Motor neuron (in vitro differentiated cells): ENCODE results near the gene HES5. TPM values are rescaled to one million over a fixed set of nuclear protein-coding genes. Genes with fewer than 3 reads are reported as not detected.

ENCODE experiments used
- ATAC-seq, 8 experiments: fragments of 200-7000 bp; cut with Tn5 transposase; replicated peaks in 6 of 8; 2 replicates each; pipeline ENCODE4 v1.8.0; 2021; ENCODE audit warnings: mild to moderate bottlenecking in 8 of 8, moderate library complexity in 8 of 8
- H3K27ac ChIP-seq, 2 donors: fragments of 250-450 bp; sonication (Bioruptor Pico); 2 replicates each; pipeline ENCODE4 v1.9.0; 2021; ENCODE audit warnings: antibody characterized with exemption in 2 of 2, mild to moderate bottlenecking in 2 of 2, moderate library complexity in 1 of 2
- H3K4me1 ChIP-seq, 2 donors: fragments of 250-450 bp; sonication (Bioruptor Pico); replicated peaks in 1 of 2; 2 replicates each; pipeline ENCODE4 v1.6.1; 2021; ENCODE audit warnings: antibody characterized with exemption in 2 of 2, mild to moderate bottlenecking in 2 of 2, moderate library complexity in 1 of 2
- H3K4me3 ChIP-seq, 5 donors: fragments of 250-450 bp; sonication (Bioruptor Pico); 2 replicates each; pipeline ENCODE4 v1.9.0; 2021; ENCODE audit warnings: antibody characterized with exemption in 5 of 5, mild to moderate bottlenecking in 5 of 5, moderate library complexity in 4 of 5
- WGBS, 10 experiments: fragments of 450-650 bp; shearing (Covaris generic); methylation state at CpG; one replicate each; pipeline ENCODE4 v1.0.0; 2022; 5-methylcytosine and 5-hydroxymethylcytosine counted together
- in situ Hi-C, 9 experiments: fragments of 400-800 bp; cut with MboI; loops; one replicate each; pipeline ENCODE4 v1.15.0; 2021; ENCODE audit warnings: low sequenced_read_pairs in 9 of 9, low pct_unique_long_range_greater_than_20kb in 2 of 9; ENCODE audit not compliant: unreplicated experiment in 9 of 9
- total RNA-seq, 8 experiments: library from RNA; unstranded; fragments of 300-600 nt; gene quantifications; 2 replicates each; pipeline versions ENCODE4 v1.2.3 to v1.2.4, GENCODE V29; 2022

HES5 gene
- total RNA-seq, 8 experiments from 2014 or later: 0.71 to 238 (median 36.3) TPM; not detected in 2

- no peak for ATAC-seq
- no peak overlapping the region for H3K4me3 ChIP-seq
- WGBS, 10 experiments: 73 to 96% (median 93%) methylated on average over 3 to 20 of the region's 45 CpGs; no CpG with 5 or more reads in 5 of the 10 experiments
- in situ Hi-C loops: no loop called here
- H3K4me1 ChIP-seq: no peaks in the 10 kb centered on the region
- no peak overlapping the region for H3K27ac ChIP-seq
Observed at GRCh38 chr1:2514863-2515762, 14.9 kb downstream of the HES5 start.

- Histone ChIP-seq H3K4me3 (no peak overlapping the region), H3K27ac (no peak overlapping the region), H3K4me1 (no peaks in the 10 kb centered on the region)
- ATAC-seq: no peak
- WGBS, 10 experiments: 90 to 100% (median 94%) methylated on average over 3 to 9 of the region's 43 CpGs; no CpG with 5 or more reads in 5 of the 10 experiments
- in situ Hi-C loops: no loop called here
Observed at GRCh38 chr1:2513939-2514652, 16.0 kb downstream of the HES5 start.

- no peak overlapping the region for H3K4me3 ChIP-seq
- 81 to 100% (median 93%) methylated on average over 3 to 13 of the region's 31 CpGs; no CpG with 5 or more reads in 5 of the 10 experiments for WGBS, 10 experiments
- H3K27ac ChIP-seq: no peak overlapping the region
- no peaks in the 10 kb centered on the region for H3K4me1 ChIP-seq
- ATAC-seq: peak in 1 of 8 experiments; percentile 3
- in situ Hi-C loops: no loop called here
Observed at GRCh38 chr1:2512862-2513421, 17.1 kb downstream of the HES5 start.

GRCh38 chr1:2510366-2511155 lies 19.5 kb downstream of the HES5 start:
- no peak for ATAC-seq
- 83 to 100% (median 90%) methylated on average over 3 to 16 of the region's 27 CpGs; no CpG with 5 or more reads in 6 of the 10 experiments for WGBS, 10 experiments
- H3K27ac ChIP-seq: no peak overlapping the region
- in situ Hi-C loops: no loop called here
- H3K4me1 ChIP-seq: peaks cover 0 to 2% of the 10 kb centered on the region in 2 donors
- no peak overlapping the region for H3K4me3 ChIP-seq

GRCh38 chr1:2509589-2509988 lies 20.5 kb downstream of the HES5 start:
- 91 to 95% methylated on average over 7 to 9 of the region's 11 CpGs; no CpG with 5 or more reads in 8 of the 10 experiments for WGBS, 10 experiments
- in situ Hi-C loops: no loop called here
- Histone ChIP-seq H3K4me1 (peaks cover 9 to 12% of the 10 kb centered on the region in 2 donors), H3K27ac (no peak overlapping the region), H3K4me3 (no peak overlapping the region)
- no peak for ATAC-seq

- Histone ChIP-seq H3K4me1 (peaks cover 18 to 20% of the 10 kb centered on the region in 2 donors), H3K4me3 (no peak overlapping the region), H3K27ac (no peak overlapping the region)
- in situ Hi-C loops: no loop called here
- no peak for ATAC-seq
- WGBS, 10 experiments: 93 to 100% (median 95%) methylated on average over 1 to 25 of the region's 29 CpGs; no CpG with 5 or more reads in 4 of the 10 experiments
Observed at GRCh38 chr1:2508751-2509150, 21.3 kb downstream of the HES5 start.

GRCh38 chr1:2508180-2508579 lies 21.9 kb downstream of the HES5 start:
- Histone ChIP-seq H3K4me3 (no peak overlapping the region), H3K4me1 (peaks cover 23 to 26% of the 10 kb centered on the region in 2 donors), H3K27ac (no peak overlapping the region)
- no peak for ATAC-seq
- in situ Hi-C loops: no loop called here
- 80 to 100% (median 98%) methylated on average over 1 to 6 of the region's 24 CpGs; no CpG with 5 or more reads in 6 of the 10 experiments for WGBS, 10 experiments

GRCh38 chr1:2507744-2508155 lies 22.3 kb downstream of the HES5 start:
- no peak for ATAC-seq
- 100% methylated on average over 1 of the region's 6 CpGs; no CpG with 5 or more reads in 9 of the 10 experiments for WGBS, 10 experiments
- H3K4me1 ChIP-seq: peaks cover 26 to 27% of the 10 kb centered on the region in 2 donors
- H3K27ac ChIP-seq: no peak overlapping the region
- in situ Hi-C loops: no loop called here
- H3K4me3 ChIP-seq: no peak overlapping the region

GRCh38 chr1:2506901-2507565 lies 23.0 kb downstream of the HES5 start:
- H3K4me3 ChIP-seq: no peak overlapping the region
- in situ Hi-C loops: no loop called here
- 40% methylated on average over 1 of the region's 15 CpGs; no CpG with 5 or more reads in 9 of the 10 experiments for WGBS, 10 experiments
- ATAC-seq: peak in 3 of 8 experiments; percentile 1 to 58 (median 9)
- H3K4me1 ChIP-seq: peaks cover 27 to 29% of the 10 kb centered on the region in 2 donors
- peak overlapping the region in 1 of 2 donors; percentile 13 for H3K27ac ChIP-seq

- 94 to 95% methylated on average over 9 of the region's 30 CpGs; no CpG with 5 or more reads in 8 of the 10 experiments for WGBS, 10 experiments
- H3K4me3 ChIP-seq: no peak overlapping the region
- H3K27ac ChIP-seq: peak overlapping the region in 1 of 2 donors; percentile 13
- in situ Hi-C loops: no loop called here
- peak in 2 of 8 experiments; percentile 5 for ATAC-seq
- peaks cover 27 to 29% of the 10 kb centered on the region in 2 donors for H3K4me1 ChIP-seq
Observed at GRCh38 chr1:2506007-2506860, 23.8 kb downstream of the HES5 start.

GRCh38 chr1:2505461-2505994 lies 24.5 kb downstream of the HES5 start:
- peaks cover 27 to 29% of the 10 kb centered on the region in 2 donors for H3K4me1 ChIP-seq
- H3K27ac ChIP-seq: peak overlapping the region in 1 of 2 donors; percentile 1
- in situ Hi-C loops: no loop called here
- no peak overlapping the region for H3K4me3 ChIP-seq
- WGBS, 10 experiments: 34 to 100% (median 85%) methylated on average over 1 to 11 of the region's 21 CpGs; no CpG with 5 or more reads in 2 of the 10 experiments
- ATAC-seq: peak in 1 of 8 experiments; percentile 9
